ENCODE measurements around the gene ZNF99. TPM values are rescaled to one million over a fixed set of nuclear protein-coding genes. Genes with fewer than 3 reads are reported as not detected.
"Not testable (repeated sequence)": the region's sequence is repeated elsewhere in the genome, so short reads cannot be mapped to it uniquely, and the experiment has no call there.

ZNF99 gene
- total RNA-seq, 2 experiments from 2014 or later: not detected

- DNase-seq: no peak
- intact Hi-C loops (cut with micrococcal nuclease): no loop called here
- ChIA-PET CTCF (no interaction called here), POLR2A (no interaction called here)
- no peaks in the 10 kb centered on the region for H3K36me3 Mint-ChIP-seq (ENCODE audit: low read depth)
- H3K27me3 Mint-ChIP-seq: no peaks in the 10 kb centered on the region
- H3K27ac Mint-ChIP-seq: no peak overlapping the region
- H3K9me3 Mint-ChIP-seq: peaks cover 16% of the 10 kb centered on the region
- no peak for TF ChIP-seq CTCF (IDR thresholded peaks at IDR 0.05)
- ATAC-seq: no peak
- no peak overlapping the region for H3K4me3 Mint-ChIP-seq
- no peaks in the 10 kb centered on the region for H3K4me1 Mint-ChIP-seq (ENCODE audit: low read depth)
These were observed 23.3 kb upstream of the ZNF99 start for GRCh38 chr19:22807061-22807835.

GRCh38 chr19:22806418-22806817 is 22.5 kb upstream of the ZNF99 start:
- H3K4me3 Mint-ChIP-seq: no peak overlapping the region
- DNase-seq (no peak), ATAC-seq (no peak)
- no peaks in the 10 kb centered on the region for H3K27me3 Mint-ChIP-seq
- ChIA-PET POLR2A (no interaction called here), CTCF (no interaction called here)
- no peaks in the 10 kb centered on the region for H3K36me3 Mint-ChIP-seq (ENCODE audit: low read depth)
- H3K9me3 Mint-ChIP-seq: peaks cover 15% of the 10 kb centered on the region
- no peaks in the 10 kb centered on the region for H3K4me1 Mint-ChIP-seq (ENCODE audit: low read depth)
- H3K27ac Mint-ChIP-seq: no peak overlapping the region
- TF ChIP-seq CTCF (IDR thresholded peaks at IDR 0.05): no peak
- intact Hi-C loops (cut with micrococcal nuclease): no loop called here

- Mint-ChIP-seq H3K9me3 (peaks cover 51% of the 10 kb centered on the region), H3K4me1 (ENCODE audit: low read depth) (no peaks in the 10 kb centered on the region), H3K36me3 (ENCODE audit: low read depth) (peaks cover 3% of the 10 kb centered on the region), H3K27me3 (no peaks in the 10 kb centered on the region), H3K27ac (no peak overlapping the region), H3K4me3 (no peak overlapping the region)
- CTCF ChIA-PET: no interaction called here
- no peak for DNase-seq
- ATAC-seq: no peak
- POLR2A ChIA-PET: interaction anchor here (0.6 kb wide), 1 partner anchor 133 kb away, joined by 3 read pairs; no protein-coding TSS in a partner anchor
- intact Hi-C loops (cut with micrococcal nuclease): no loop called here
- no peak for TF ChIP-seq CTCF (IDR thresholded peaks at IDR 0.05)
These were observed 13.1 kb upstream of the ZNF99 start for GRCh38 chr19:22797040-22797439.

- DNase-seq; H3K27ac Mint-ChIP-seq; ATAC-seq; CTCF ChIA-PET; H3K4me3 Mint-ChIP-seq; intact Hi-C loops (cut with micrococcal nuclease); H3K4me1 Mint-ChIP-seq (ENCODE audit: low read depth); POLR2A ChIA-PET; H3K36me3 Mint-ChIP-seq (ENCODE audit: low read depth); H3K27me3 Mint-ChIP-seq: not testable (repeated sequence)
- H3K9me3 Mint-ChIP-seq: peaks cover 34% of the 10 kb centered on the region
These were observed 8.9 kb upstream of the ZNF99 start for GRCh38 chr19:22792863-22793262.

- ATAC-seq: no peak
- intact Hi-C loops (cut with micrococcal nuclease): no loop called here
- Mint-ChIP-seq H3K27ac (no peak overlapping the region), H3K36me3 (ENCODE audit: low read depth) (no peaks in the 10 kb centered on the region), H3K4me1 (ENCODE audit: low read depth) (no peaks in the 10 kb centered on the region), H3K27me3 (no peaks in the 10 kb centered on the region), H3K9me3 (peaks cover 44% of the 10 kb centered on the region), H3K4me3 (no peak overlapping the region)
- ChIA-PET POLR2A (no interaction called here), CTCF (no interaction called here)
- no peak for DNase-seq
- TF ChIP-seq CTCF (IDR thresholded peaks at IDR 0.05): no peak
These were observed 47.9 kb downstream of the ZNF99 start for GRCh38 chr19:22735911-22736645.
